Measurements from ENCODE around the gene UNC93A. TPM values are rescaled to one million over a fixed set of nuclear protein-coding genes. Genes with fewer than 3 reads are reported as not detected.
"Not testable (repeated sequence)": the region's sequence is repeated elsewhere in the genome, so short reads cannot be mapped to it uniquely, and the experiment has no call there.

Gene UNC93A
- total and polyA plus RNA-seq, 2 donors (not counting 1 experiment from before 2014, with no cell fraction given), result not detected

- Histone ChIP-seq H3K9me3 (ENCODE audit: control extremely low read depth in 1 of 3, control insufficient read depth in 2 of 3, insufficient read depth in 1 of 3, low read length in 2 of 3) (no peaks in the 10 kb centered on the region), H3K9ac (ENCODE audit: low read length) (no peak overlapping the region), H3K4me3 (ENCODE audit: control extremely low read depth in 1 of 5, extremely low read depth in 1 of 5, insufficient read depth in 1 of 5, low read depth in 2 of 5, low read length in 4 of 5) (no peak overlapping the region), H2AFZ (ENCODE audit: insufficient read depth, low read depth, low read length, poor library complexity, severe bottlenecking) (no peak overlapping the region), H3K4me2 (replicated peaks; ENCODE audit: low read depth, low read length, poor library complexity, severe bottlenecking) (no peak overlapping the region), H3K27me3 (replicated peaks in 1 of 4; ENCODE audit: control extremely low read depth in 1 of 4, control insufficient read depth in 3 of 4, insufficient read depth in 4 of 4, low read length in 3 of 4) (peaks cover 0 to 18% (median 4%) of the 10 kb centered on the region in 4 experiments), H4K20me1 (ENCODE audit: control insufficient read depth, insufficient read depth, low read length, poor library complexity, severe bottlenecking) (no peaks in the 10 kb centered on the region), H3K79me2 (ENCODE audit: control insufficient read depth, insufficient read depth, low read length) (no peaks in the 10 kb centered on the region), H3K36me3 (replicated peaks in 1 of 2; ENCODE audit: control extremely low read depth in 1 of 2, control insufficient read depth in 1 of 2, extremely low read depth in 1 of 2, insufficient read depth in 2 of 2, low read length in 1 of 2) (no peaks in the 10 kb centered on the region), H3K4me1 (ENCODE audit: control insufficient read depth in 2 of 2, insufficient read depth in 2 of 2, low read length in 2 of 2) (no peaks in the 10 kb centered on the region), H3K27ac (ENCODE audit: low read length in 2 of 2) (no peak overlapping the region)
- 87% methylated on average over 13 of the region's 13 CpGs for WGBS (ENCODE audit: insufficient coverage)
- DNase-seq (no peak), ATAC-seq (ENCODE audit: low read depth) (no peak)
- TF ChIP-seq EZH2 (IDR thresholded peaks at IDR 0.05; ENCODE audit: borderline replicate concordance, insufficient read depth, low read depth, low read length, poor library complexity, severe bottlenecking) (no peak), CTCF (IDR thresholded peaks at IDR 0.05) (no peak)
- intact Hi-C loops (cut with micrococcal nuclease), result no loop called here
- Mint-ChIP-seq H3K4me1 (no peaks in the 10 kb centered on the region), H3K4me3 (no peak overlapping the region), H3K27me3 (peaks cover 29% of the 10 kb centered on the region), H3K9me3 (ENCODE audit: insufficient read depth) (no peaks in the 10 kb centered on the region), H3K27ac (no peak overlapping the region)
- ChIA-PET CTCF (no interaction called here), POLR2A (no interaction called here)
Observed at GRCh38 chr6:167276772-167277533, 14.2 kb upstream of the UNC93A start.

GRCh38 chr6:167278173-167278940, 12.8 kb upstream of the UNC93A start:
- H3K27ac ChIP-seq (ENCODE audit: low read length in 2 of 2); DNase-seq; intact Hi-C loops (cut with micrococcal nuclease); H3K4me3 Mint-ChIP-seq; H3K4me2 ChIP-seq (replicated peaks; ENCODE audit: low read depth, low read length, poor library complexity, severe bottlenecking); H3K4me1 Mint-ChIP-seq; H3K9ac ChIP-seq (ENCODE audit: low read length); H2AFZ ChIP-seq (ENCODE audit: insufficient read depth, low read depth, low read length, poor library complexity, severe bottlenecking); H3K4me3 ChIP-seq (ENCODE audit: control extremely low read depth in 1 of 5, extremely low read depth in 1 of 5, insufficient read depth in 1 of 5, low read depth in 2 of 5, low read length in 4 of 5); H3K27ac Mint-ChIP-seq; H3K9me3 Mint-ChIP-seq (ENCODE audit: insufficient read depth); H3K79me2 ChIP-seq (ENCODE audit: control insufficient read depth, insufficient read depth, low read length); POLR2A ChIA-PET; ATAC-seq (ENCODE audit: low read depth); H3K4me1 ChIP-seq (ENCODE audit: control insufficient read depth in 2 of 2, insufficient read depth in 2 of 2, low read length in 2 of 2); H4K20me1 ChIP-seq (ENCODE audit: control insufficient read depth, insufficient read depth, low read length, poor library complexity, severe bottlenecking); H3K9me3 ChIP-seq (ENCODE audit: control extremely low read depth in 1 of 3, control insufficient read depth in 2 of 3, insufficient read depth in 1 of 3, low read length in 2 of 3); H3K36me3 ChIP-seq (replicated peaks in 1 of 2; ENCODE audit: control extremely low read depth in 1 of 2, control insufficient read depth in 1 of 2, extremely low read depth in 1 of 2, insufficient read depth in 2 of 2, low read length in 1 of 2): not testable (repeated sequence)
- WGBS (ENCODE audit: insufficient coverage), result 82% methylated on average over 9 of the region's 16 CpGs
- CTCF ChIA-PET, result interaction anchor here (0.6 kb wide), 1 partner anchor 12 kb away, joined by 3 read pairs; no protein-coding TSS in a partner anchor
- peaks cover 0 to 18% (median 4%) of the 10 kb centered on the region in 4 experiments for H3K27me3 ChIP-seq (replicated peaks in 1 of 4; ENCODE audit: control extremely low read depth in 1 of 4, control insufficient read depth in 3 of 4, insufficient read depth in 4 of 4, low read length in 3 of 4)
- H3K27me3 Mint-ChIP-seq, result peaks cover 38% of the 10 kb centered on the region

Data from B cell (primary cell).